ENCODE measurements around the gene IP6K1.
A peak's percentile ranks its signal among the peaks of the same experiment; 100 is the strongest.
"Not testable (repeated sequence)": the region's sequence is repeated elsewhere in the genome, so short reads cannot be mapped to it uniquely, and the experiment has no call there.

Gene IP6K1

DNA sequence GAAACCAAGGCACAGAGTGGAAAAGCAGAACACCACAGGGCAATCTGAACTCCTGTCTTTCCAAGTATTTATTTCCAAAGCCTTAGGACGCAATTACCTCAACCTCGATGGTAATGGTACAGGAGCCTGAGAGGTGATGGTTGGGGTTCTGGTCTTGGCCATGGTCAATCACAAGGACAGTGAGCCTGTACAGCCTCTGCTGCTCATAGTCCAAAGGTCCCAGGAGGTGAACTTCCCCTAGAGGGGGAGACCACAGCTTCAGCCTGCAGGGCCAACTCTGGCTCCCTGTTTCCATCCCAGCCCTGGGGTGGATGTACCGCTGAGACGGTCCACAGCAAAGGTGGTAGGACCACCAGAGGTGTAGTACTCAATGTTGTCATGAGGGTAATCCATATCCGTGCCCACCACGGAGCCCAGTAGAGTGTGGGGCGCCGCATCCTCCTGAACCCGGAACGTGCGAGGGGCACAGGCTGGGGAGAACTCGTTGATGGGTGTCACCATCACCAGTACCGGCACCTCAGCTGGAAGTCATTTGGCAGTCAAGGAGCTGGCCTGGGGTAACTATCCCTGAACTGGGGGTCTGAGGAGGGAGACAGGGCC, 7.2 kb upstream of the IP6K1 start:
- no peak for DNase-seq

- no peak for DNase-seq
Measured at GRCh38 chr3:49792371-49793150, 6.2 kb upstream of the IP6K1 start.

DNA sequence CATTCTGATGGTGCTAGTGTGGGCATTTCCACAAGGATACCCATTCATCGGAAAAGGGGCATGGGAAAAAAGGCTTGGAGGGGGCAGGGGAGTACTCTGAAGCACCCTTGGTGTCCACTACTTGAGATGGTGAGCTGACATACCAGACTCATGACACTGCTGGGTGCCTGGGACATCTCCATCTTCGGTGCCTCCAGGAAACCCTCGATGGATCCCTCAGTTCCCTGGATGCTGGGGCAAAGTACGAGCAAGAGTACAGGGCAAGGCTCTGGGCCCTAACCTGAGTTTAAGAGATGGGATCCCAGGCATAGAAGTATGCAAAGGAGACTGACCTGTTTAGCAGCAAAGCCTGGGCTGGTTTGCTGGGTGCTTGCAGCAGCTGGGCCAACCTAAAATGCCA, 5.2 kb upstream of the IP6K1 start:
- DNase-seq: no peak

DNA sequence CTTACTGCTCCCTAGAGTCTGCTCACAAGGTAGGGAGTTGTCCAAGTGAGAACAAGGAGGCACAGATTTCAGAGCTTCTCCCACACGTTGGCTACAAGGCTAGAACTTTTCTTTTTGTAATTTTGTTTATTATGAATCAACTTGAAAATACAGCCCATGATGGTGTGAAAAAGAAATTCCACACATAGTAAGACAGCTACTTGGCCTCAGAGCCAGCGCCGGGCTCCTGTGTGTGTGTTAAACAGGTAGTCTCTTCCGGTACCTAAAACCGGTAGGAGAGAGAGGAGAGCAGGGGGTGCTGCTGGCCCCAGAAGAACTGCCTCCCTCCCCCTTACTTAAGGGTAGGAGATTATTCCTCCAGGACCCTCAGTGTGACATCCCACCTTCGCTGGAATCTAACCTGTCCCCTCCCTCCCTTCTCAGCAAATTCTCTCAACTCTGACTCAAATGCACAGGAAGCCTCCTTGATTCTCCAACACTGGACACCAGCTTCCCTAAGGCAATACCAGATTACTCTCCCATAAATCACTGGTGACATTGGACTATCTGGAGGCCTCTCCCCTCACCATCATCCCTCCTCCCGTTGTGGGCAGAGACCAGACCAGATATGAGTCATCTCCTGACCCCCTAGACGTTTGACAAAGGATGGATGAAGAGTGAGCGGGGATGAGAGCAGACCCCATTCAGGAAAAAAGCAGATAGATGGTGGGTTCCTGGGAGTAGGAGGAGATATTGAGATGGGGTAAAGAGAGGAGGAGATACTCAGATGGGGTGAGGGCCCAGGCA, 4.5 kb upstream of the IP6K1 start:
- no peak for DNase-seq

DNA sequence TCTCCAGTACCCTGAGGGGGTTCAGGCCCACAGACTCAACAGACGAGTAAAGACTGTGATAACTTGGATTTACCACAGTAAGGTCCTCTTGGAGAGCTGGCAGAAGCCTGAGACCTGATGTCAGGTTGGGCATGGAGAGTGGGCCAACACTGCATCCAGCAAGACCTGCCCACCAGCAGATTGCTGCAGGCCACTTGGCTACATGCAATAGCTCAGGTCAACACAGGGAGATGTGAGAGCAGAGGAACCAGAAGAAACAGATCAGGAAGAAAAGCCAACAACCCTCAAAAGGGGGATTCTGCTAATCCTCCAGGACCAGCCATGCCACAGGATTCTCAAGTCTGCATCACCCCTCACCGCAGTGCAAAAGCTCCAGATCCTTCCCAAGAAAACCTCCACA, 1.7 kb upstream of the IP6K1 start:
- no peak for DNase-seq

GRCh38 chr3:49787536-49787935, 1.2 kb upstream of the IP6K1 start:
- no peak for DNase-seq

GRCh38 chr3:49787182-49787464, 781 bp upstream of the IP6K1 start:
- no peak for DNase-seq

GRCh38 chr3:49785565-49786356, 581 bp downstream of the IP6K1 start:
- peak; percentile 31 for DNase-seq

GRCh38 chr3:49782277-49782676, 4.1 kb downstream of the IP6K1 start:
- not testable (repeated sequence) for DNase-seq

GRCh38 chr3:49781415-49782199, 4.7 kb downstream of the IP6K1 start:
- no peak for DNase-seq

DNA sequence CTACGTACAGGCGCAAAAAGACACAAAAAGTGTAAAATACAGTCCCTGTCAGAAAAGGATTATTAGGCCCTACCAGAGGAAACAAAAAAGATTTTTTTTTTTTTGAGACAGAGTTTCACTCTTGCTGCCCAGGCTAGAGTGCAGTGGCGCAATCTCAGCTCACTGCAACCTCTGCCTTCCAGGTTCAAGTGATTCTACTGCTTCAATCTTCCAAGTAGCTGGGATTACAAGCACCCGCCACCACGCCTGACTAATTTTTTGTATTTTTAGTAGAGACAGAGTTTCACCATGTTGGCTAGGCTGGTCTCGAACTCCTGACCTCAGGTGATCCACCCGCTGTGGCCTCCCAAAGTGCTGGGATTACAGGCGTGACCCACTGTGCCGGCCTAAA, 5.4 kb downstream of the IP6K1 start:
- DNase-seq: not testable (repeated sequence)

DNA sequence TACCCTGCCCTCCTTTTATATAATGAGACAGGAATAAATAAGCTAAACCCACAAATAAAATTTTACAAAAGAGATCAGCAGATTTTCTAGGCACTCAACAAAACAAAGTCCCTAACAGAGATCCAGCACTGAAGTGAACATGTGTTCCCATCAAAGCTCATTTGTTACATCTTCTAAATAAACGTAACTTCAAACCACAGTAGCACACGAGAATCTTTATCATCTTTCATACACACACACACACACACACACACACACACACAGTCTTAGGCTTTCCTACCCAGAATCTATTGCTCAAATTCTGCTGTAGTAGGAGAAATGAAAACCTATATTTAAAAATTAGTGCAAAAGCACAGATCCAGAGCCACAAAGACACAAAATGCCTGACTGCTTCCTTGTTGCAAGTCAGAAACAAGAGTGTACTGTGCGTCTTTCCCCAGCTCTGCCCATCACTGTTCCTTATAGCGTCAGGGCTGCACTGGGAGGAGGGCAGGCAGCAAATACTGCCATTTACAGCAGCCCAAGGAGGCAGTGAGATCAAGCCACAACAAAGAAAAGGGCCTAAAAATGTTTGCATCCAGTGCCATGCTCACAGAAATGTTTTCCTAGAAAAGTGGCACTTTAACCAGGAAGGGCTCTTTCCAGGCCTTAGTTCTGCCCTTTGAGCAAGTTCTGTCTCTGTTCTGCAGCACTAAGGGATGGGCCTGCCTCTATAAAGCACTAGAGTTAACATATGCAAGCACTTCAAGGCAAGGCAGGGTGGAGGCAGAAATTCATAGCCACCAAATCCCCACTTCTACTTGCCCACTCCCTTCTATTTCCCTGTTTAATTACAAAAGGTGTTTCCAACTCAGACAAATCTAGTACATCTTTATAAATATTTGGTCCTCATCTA, 6.0 kb downstream of the IP6K1 start:
- no peak for DNase-seq

DNA sequence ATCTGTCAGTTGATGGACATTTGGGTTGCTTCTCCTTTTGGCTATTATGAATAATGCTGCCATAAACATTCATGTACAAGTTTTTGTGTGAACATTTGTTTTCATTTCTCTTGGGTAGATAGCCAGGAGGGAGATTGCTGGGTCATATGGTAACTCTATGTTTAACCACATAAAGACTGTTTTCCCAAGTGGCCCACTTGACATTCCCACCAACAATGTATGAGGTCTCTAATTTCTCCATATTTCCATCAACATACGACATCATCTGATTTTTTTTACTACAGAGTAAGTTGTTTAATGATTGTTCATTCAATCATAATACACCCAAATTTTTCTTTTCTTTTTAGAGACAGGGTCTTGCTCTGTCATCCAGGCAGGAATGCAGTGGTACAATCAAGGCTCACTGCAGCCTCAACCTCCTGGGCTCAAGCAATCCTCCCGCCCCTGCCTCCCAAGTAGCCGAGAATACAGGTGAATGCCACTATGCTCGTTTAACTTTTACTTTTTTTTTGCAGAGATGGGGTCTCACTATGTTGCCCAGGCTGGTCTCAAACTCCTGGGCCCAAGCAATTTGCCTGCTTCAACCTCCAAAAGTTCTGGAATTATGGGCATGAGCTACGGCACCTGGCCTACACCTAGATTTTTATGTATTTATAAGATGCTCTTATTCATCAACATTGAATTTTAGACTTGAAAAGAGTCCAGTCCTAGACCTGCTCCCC, 6.8 kb downstream of the IP6K1 start:
- DNase-seq: no peak

GRCh38 chr3:49776101-49776500, 10.2 kb downstream of the IP6K1 start:
- not testable (repeated sequence) for DNase-seq

- DNase-seq: no peak
Measured at GRCh38 chr3:49775538-49775937, 10.8 kb downstream of the IP6K1 start.

DNA sequence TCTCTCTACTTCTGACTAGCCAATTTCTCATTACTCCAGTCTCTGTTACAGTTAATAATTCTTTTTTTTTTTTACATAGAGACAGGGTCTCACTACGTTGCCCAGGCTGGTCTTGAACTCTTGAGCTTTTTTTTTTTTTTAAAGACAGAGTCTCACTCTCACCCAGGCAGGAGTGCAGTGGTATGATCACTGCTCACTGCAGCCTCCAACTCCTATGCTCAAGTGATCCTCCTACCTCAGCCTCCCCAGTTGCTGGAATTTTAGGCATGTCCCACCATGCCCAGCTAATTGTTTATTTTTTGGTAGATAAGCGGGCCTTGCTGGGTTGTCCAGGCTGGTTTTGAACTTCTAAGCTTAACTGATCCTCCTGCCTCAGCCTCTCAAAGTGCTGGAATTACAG, 13.6 kb downstream of the IP6K1 start:
- DNase-seq: no peak

DNA sequence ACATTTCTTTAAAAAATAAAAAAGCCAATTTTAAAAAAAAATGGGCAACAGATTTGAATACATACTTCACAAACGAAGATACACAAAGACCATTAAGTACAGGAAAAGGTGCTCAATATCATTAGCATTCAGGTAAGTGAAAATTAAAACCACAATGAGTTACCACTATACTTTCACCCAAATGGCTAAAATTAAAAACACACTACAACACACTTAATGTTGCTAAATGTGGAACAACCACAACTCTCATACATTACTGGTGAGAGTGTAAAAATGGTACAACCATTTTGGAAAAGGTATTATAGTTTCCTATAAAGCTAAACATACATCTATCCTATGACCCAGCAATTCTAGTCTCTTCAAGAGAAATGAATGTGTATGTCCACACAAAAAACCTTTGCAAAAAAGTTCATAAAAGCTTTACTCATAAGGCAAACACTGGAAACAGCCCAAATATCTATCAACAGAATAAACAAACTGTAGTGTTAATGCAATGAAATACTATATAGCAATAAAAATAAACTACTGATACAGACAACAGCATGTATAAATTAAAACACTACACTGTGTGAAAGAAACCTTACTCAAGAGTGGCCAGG, 14.9 kb downstream of the IP6K1 start:
- DNase-seq: no peak

DNA sequence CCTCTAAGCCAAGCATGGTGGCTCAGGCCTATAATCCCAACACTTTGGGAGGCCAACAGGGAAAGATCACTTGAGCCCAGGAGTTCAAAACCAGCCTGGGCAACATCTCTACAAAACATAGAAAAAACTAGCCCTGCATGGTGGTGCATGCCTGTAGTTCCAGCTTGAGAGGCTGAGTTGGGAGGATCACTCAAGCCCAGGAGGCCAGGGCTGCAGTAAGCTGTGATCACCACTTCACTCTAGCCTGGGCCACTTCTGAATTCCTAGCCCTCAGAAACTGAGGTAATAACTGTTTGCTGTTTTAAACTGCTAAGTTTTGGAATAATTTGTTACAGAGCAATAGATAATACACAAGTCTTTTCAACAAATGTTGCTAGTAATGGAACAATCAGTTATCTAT, 16.4 kb downstream of the IP6K1 start:
- DNase-seq: no peak

GRCh38 chr3:49769286-49769915, 16.9 kb downstream of the IP6K1 start:
- no peak for DNase-seq

GRCh38 chr3:49763981-49764380, 22.4 kb downstream of the IP6K1 start:
- DNase-seq: no peak

All from CD4-positive, alpha-beta T cell treated with Interleukin-10 for 1 hour (primary cell).